HG03064 (cell line): ENCODE results near the gene SPECC1L.

Source experiments
- ATAC-seq: cut with Tn5 transposase; IDR thresholded peaks from one replicate; pipeline ENCODE4 v1.9.1; 2021; ENCODE audit warnings: low read depth; ENCODE audit not compliant: unreplicated experiment

SPECC1L gene

DNA sequence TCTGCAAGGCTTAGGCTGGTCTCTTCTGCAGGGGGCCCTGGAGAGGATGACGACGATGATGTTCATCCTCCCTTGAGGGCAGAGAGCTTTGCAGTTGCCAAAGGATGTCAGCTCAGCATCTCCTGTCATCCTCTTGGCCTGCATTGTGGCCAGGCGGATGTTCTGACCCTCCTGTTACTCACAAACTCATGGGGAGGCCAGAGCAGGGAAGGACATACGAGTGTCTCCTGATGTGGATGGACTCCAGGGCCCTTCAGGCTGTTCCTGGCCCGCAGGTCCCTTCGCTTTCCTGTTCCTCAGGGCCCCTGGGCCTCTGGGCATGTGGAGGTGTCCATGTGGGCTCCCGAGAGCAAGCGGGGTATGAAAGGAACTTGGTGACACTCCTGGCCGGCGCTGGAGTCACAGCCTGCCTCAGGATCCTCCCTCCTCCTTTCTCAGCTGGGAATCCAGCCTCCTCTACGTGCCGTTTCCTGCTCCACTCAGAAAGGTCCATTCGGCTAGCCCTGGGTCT, 165.3 kb downstream of the SPECC1L start:
- ATAC-seq = no peak

DNA sequence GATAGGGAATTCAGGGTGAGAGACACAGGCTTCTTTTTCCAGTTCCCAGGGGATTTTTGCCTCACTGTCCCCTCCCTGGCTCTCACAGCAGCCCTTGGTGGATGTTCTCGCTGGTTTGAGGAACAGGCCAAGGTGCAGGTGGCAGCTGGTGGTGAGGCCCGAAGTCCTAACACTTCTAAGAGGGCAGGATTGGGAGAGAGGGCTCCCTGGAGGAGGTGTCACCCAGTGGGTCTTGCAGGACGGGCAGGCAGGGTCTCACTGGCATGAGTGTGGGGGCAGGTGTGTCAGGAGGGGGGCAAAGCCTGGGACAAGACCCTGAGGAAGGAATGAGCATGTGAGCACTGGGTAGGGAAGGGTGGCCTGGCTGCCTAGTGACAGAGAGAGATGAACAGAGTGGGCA, 165.9 kb downstream of the SPECC1L start:
- ATAC-seq = no peak

DNA sequence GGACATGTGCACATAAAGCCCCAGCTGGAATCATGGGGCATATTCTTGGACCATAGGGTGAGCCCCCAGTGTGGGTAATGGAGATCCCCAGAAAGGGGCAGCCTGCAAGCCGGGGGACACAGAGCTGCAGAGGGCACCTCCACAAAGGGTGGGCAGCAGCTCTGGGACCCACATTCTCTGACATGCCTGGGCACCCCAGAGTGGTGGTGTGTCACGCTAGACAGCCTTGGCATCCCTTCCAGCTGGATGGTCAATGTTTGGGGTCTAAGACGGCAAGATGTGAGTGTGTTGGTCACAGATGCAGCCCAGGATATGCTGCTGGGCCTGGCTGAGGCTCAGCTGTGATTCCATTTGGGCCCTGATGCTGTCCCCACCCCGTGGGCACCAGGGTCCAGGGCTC, 166.5 kb downstream of the SPECC1L start:
- no peak for ATAC-seq

DNA sequence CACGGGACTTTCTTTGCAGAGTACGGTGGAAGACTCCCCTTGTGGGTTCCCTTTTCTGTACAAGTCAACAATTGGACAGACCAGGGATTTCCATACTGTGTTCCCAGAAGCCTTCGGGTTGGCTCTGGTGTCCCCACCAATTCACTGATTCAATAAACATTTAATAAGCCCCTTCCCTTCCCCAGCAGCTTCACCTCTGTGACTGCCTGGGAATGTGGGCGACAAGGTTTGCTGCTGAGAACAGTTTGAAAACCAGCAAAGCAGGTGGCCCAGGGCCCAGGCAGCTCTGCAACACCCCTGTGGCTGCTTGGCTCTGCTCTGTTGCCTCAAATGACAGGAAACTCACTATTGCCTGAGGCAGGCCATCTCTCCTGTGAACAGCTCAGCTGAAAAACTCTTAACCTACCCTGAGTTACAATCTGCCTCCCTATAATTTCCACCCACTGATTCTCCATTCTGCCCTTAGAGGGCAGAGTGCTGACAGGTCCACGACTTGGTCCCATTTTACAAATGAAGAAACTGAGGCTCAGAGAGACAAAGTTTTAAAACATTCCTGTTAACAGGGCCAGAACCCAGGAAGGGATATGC, 167.2 kb downstream of the SPECC1L start:
- no peak for ATAC-seq

DNA sequence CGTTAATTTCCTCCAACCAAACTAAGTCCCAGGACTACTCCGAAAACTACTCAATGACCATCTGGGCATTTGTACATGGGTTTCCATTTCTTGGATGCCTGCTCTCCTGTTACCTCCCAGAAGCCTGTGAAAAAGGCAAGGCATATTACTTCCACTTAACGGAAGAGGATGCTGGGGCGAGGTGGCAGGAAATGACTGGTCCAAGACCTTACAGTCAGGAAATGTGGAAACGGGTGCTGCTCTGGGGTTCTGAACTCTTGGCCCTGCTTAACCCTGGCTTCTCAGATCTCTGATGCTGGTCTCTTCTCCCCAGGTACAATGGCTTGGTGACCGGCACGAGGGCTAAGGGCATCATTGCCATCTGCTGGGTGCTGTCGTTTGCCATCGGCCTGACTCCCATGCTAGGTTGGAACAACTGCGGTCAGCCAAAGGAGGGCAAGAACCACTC, 169.7 kb downstream of the SPECC1L start:
- ATAC-seq = no peak

DNA sequence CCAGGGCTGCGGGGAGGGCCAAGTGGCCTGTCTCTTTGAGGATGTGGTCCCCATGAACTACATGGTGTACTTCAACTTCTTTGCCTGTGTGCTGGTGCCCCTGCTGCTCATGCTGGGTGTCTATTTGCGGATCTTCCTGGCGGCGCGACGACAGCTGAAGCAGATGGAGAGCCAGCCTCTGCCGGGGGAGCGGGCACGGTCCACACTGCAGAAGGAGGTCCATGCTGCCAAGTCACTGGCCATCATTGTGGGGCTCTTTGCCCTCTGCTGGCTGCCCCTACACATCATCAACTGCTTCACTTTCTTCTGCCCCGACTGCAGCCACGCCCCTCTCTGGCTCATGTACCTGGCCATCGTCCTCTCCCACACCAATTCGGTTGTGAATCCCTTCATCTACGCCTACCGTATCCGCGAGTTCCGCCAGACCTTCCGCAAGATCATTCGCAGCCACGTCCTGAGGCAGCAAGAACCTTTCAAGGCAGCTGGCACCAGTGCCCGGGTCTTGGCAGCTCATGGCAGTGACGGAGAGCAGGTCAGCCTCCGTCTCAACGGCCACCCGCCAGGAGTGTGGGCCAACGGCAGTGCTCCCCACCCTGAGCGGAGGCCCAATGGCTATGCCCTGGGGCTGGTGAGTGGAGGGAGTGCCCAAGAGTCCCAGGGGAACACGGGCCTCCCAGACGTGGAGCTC, 170.2 kb downstream of the SPECC1L start:
- ATAC-seq = no peak

DNA sequence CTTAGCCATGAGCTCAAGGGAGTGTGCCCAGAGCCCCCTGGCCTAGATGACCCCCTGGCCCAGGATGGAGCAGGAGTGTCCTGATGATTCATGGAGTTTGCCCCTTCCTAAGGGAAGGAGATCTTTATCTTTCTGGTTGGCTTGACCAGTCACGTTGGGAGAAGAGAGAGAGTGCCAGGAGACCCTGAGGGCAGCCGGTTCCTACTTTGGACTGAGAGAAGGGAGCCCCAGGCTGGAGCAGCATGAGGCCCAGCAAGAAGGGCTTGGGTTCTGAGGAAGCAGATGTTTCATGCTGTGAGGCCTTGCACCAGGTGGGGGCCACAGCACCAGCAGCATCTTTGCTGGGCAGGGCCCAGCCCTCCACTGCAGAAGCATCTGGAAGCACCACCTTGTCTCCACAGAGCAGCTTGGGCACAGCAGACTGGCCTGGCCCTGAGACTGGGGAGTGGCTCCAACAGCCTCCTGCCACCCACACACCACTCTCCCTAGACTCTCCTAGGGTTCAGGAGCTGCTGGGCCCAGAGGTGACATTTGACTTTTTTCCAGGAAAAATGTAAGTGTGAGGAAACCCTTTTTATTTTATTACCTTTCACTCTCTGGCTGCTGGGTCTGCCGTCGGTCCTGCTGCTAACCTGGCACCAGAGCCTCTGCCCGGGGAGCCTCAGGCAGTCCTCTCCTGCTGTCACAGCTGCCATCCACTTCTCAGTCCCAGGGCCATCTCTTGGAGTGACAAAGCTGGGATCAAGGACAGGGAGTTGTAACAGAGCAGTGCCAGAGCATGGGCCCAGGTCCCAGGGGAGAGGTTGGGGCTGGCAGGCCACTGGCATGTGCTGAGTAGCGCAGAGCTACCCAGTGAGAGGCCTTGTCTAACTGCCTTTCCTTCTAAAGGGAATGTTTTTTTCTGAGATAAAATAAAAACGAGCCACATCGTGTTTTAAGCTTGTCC, 171.0 kb downstream of the SPECC1L start:
- no peak for ATAC-seq

DNA sequence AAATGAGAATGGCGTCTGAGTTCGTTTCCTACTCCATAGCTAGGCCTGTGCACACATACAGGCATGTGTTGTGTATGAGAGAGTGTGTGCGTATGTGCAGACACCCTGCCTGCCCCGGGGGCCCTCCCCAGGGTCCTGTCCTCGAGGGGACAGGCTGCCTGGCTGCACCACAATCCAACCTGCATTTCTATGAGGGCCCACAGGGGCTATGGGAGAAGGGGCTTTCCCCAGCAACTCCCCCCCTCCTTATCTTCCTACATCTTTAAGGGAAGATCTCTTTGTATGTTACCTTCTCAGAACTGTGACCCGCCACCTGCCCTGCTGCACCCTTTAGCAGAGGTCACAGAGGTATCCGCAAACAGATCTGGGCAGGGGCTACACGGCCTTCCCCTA, 171.7 kb downstream of the SPECC1L start:
- ATAC-seq = no peak

DNA sequence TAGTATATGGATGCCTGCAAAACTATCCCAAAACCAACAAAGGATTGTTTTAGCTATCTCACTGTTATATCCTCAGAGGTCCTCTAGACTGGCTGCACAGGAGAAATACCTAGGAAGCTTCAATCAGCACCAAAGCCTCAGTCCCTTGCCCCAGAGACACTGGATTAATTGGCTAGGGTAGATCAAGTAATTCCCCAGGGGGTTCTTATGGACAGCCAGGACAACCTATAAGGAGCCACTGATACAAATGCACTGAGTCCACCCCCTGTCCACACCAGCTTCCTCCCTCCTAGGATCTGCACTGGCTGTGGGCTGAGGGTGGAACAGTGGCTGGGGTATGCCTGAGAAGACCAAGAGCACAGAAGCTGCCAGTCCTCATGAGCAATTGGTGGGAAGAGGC, 173.0 kb downstream of the SPECC1L start:
- ATAC-seq = no peak

DNA sequence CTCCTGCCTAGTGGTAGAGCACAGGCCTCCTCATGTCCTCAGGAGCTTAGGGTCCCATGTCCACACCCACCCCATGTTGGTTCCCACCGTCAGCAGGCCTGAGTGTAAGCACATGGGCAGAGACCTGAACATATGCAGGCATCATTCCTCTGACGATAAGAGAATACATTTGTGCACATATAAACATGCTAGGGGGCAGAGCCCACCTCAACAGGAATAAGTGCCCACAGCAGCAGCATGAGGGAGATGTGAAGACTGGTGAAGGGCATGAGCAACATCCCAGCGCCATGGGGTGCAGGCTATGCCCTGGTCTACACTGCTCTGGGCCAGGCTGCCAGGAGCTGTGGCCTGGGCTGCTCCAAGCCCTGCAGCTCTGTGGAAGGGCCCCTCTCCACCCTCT, 173.6 kb downstream of the SPECC1L start:
- no peak for ATAC-seq

DNA sequence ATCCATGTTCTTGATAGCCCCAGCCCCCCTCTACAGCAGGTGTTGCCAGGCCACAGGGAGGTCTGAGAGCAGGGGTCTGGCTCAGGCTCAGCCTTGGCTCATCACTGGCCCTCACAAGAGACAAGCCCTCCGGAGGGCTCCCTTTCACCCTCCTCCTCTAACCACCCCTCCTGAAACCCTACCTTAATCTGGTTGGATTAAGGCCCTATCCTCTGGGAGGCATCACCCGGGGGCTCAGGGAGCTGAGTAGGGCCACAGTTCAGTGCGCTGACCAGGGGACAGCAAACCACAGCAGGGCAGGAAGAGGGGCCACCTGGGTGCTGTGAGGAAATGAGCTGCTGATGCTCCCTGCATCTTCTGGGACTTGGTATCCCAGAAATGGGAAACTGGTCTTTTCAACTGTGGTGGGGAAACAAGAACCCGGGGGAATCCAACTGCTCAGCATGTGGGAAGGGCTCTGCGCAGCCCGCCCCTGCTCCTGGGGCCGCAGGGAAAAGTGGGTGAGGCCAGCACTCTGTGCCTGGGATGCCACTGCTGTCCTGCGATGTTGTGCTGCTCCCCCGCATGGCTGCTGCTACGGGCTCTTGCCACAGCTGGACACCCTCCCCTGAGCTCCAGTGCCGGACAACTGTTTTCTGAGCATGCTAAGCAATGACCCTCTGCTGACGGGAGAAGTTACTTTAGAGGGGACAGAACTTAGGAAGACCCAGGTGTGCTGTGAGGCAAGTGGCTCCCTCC, 174.3 kb downstream of the SPECC1L start:
- ATAC-seq = no peak

DNA sequence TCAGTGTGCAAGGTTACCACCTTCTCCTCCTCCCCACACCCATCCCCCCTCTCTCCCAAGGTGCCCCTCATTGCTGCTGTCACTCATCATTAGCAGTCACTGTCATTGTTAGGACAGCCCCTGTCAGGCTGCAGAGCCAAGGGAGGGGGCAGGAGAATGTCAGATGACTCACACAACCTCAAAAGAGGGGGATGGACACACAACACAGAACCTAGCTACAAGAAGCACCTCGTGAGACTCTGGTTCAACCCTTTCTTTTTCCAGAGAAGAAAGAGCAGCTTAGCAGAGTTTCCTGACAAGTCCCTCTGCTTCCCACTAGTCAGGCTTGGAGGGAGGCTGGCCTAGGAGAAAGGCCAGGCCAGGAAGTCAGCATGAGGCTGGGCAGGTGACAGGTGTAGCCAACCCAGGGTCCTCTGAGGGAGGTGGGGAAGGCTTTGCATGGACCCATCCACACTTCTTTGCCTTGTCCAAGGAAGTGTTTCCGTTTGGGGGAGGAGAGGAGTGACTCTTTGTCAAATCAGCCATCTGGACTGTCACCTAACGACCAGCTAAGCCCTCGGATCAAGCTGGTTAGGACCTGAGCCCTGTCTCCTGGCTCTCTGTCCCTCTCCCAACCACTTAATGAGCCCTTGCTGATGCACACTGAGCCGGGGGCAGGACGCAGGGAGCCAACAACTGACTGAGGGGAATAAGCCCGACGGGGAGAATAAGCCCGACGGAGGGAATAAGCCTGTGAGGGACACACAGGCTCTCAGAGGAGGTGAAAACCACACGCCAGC, 175.0 kb downstream of the SPECC1L start:
- no peak for ATAC-seq

DNA sequence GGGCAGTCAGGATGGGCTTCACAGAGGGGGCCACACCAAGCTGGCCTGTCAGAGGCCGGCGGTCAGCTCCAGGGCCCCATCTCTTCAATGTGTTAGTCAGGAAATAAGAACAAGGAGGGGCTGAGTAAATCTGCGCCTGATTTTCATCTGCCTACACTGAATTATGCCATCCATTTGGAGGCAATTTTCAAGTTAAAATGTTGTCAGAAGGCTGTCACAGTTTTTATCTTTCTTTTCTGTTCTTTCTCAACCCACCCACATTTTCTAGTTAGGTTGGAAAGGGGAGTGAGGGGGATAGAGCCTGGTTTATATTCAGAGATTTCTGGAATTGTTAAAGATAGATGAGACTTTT, 175.6 kb downstream of the SPECC1L start:
- ATAC-seq = no peak

DNA sequence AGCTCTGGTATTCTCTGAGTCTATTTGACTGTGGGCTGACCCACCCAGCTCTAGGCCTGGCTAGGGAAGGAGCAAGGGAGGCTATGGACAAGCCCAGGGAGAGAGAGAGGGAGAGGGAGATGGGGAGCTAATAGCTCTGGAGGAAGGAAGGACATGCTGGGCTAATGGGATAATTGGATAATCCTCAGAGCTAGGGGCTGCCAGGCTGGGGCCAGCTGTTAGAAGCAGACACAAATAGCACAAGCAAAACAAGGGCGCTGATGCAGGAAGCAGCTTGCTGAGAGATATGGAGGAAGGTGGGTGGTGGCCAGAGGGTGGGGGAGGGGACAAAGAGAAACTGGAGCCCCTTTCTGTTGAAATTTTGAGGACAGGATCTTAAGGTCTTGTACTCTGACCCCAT, 180.0 kb downstream of the SPECC1L start:
- no peak for ATAC-seq

DNA sequence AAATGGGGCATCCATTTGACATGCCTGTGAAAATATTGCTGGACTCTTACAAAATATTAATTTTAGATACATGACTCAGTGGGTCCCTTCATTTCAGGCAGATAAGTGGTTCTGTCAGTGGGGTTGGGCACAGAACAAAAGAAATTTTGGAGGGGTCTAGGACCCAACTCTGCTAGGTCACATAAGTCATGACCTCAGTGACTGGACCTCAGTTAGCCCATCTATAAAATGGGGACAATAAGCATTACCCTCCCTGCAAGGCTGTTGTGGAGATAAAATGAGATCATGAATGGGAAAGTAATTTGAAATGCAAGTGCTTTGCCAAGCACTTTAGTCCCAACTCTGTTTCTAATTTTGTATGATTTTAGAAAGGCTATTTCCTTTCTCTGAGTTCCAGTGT, 180.5 kb downstream of the SPECC1L start:
- no peak for ATAC-seq

DNA sequence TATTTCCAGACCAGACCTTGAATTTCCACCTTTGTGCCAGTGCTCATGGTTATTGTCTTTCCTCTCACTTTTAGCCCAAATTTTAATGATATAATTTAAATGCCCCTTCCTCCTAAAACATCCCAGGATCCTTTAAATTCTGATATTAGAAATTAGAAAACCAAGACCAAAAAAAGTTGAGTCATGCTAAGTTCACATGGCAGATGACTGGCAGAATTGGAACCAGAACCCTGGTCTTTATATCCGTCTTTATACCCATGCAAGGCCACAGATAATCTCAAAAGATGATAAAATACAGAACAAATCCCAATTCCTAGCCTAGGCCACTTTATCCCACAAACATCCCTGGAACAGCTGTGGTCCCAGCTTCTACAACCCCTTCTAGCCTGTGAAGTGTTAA, 183.2 kb downstream of the SPECC1L start:
- ATAC-seq = no peak

DNA sequence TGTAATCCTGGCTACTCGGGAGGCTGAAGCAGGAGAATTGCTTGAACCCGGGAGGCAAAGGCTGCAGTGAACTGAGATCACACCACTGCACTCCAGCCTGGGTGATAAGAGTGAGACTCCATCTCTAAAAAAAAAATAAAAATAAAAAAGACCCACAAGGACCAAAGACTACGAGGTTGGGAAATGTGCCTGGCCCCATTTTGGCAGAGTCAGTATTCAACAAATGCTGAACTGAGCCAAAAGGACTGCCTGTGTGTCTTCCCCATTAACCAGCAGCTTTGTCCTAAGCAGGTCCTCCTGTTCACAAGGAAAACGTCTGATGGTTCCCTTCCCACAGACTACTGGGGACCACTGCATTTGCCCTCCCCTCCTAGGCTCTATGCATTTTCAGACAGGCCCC, 184.4 kb downstream of the SPECC1L start:
- no peak for ATAC-seq

DNA sequence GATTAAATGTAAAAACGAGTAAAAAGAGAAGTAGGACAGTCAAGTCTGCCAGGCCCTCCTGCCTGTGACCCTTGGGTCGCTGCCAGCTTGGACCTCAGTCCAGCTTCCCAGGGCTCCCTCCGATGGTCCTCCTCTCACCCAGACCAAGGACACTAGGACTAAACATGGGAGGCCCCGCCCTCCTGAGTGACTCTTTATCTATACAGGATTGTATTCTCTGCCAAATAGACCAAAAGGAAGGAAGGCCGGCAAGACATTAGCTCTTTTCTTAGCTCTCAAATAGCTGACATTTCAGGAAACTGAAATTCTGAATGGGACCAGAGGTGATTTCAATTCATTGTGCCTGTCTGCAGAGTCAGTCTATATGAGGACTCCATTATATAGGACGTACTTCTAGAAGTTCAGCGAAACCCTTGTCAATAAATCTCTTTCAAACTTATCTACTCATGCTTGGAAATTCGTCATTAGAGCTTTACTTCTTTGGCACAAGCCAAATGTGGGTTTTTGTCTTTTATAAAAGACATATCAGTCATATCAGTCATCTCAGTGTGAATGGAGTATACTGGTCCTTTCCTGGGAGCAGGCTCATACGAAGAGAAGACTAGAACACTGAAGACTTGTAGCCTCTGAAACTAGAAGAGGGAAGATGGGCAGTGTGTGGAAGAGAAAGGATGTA, 185.3 kb downstream of the SPECC1L start:
- no peak for ATAC-seq

DNA sequence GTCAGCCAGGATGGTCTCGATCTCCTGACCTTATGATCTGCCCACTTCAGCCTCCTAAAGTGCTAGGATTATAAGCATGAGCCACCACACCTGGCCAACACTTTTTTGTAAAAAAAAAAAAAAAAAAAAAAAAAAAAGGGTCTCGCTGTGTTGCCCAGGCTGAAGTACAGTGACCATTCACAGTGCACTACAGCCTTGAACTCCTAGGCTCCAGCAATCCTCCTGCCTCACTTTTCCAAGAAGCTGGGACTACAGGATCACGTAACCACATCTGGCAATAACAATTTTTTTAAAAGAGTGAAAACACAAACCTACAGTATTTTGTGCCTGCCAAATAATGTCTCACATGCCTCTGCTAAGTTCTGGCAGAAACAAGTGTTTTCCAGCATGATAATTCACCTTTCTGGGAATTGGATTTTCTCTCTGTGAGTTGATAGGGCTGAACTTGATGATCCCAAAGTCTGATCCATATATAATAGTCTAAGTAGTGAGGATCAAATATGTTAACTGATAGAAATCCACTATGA, 187.3 kb downstream of the SPECC1L start:
- no peak for ATAC-seq
